Endothelial cell of umbilical vein (primary cell): ENCODE results near the gene OPN1MW3. TPM values are rescaled to one million over a fixed set of nuclear protein-coding genes. Genes with fewer than 3 reads are reported as not detected.
"Not testable (repeated sequence)": the region's sequence is repeated elsewhere in the genome, so short reads cannot be mapped to it uniquely, and the experiment has no call there.

ENCODE experiments used
- Bru-seq: library from RNA; stranded (reverse); fragments of 400-500 nt; gene quantifications from one replicate; lab custom pipeline; 2021; lab: Mats Ljungman, UMichigan
- BruChase-seq, 2 experiments: library from RNA; stranded (reverse); fragments of 400-500 nt; gene quantifications; one replicate each; lab custom pipeline; 2021; lab: Mats Ljungman, UMichigan
- BruUV-seq: library from RNA; stranded (reverse); fragments of 400-500 nt; replicated peaks from 2 replicates; lab custom pipeline; 2021; lab: Mats Ljungman, UMichigan
- CTCF ChIA-PET: fragments of 300-600, 350-600 bp; sonication (Branson Sonifier 250); formaldehyde crosslinking; loops from one replicate; lab custom pipeline; 2021; ENCODE audit warnings: antibody characterized with exemption, inconsistent platforms; lab: Charles Lee
- POLR2A ChIA-PET: fragments of 300-600, 350-600 bp; sonication (Branson Sonifier 250); formaldehyde crosslinking; loops from one replicate; lab custom pipeline; 2021; ENCODE audit warnings: antibody characterized with exemption, inconsistent platforms; lab: Charles Lee
- DNase-seq: peaks from one replicate; pipeline ENCODE4 v3.0.0-alpha.2; 2011; ENCODE audit warnings: low read depth, low spot score
- FAIRE-seq: peaks from 2 replicates; lab custom pipeline; 2011; peaks lifted over from hg19 to GRCh38; lab: Jason Lieb, UNC
- H2AFZ ChIP-seq: 2 replicates; pipeline ENCODE4 v1.6.0; 2012; ENCODE audit warnings: low read depth, low read length, control low read depth, inconsistent platforms
- H3K27ac ChIP-seq: 2 replicates; pipeline ENCODE4 v1.5.1; 2011; ENCODE audit warnings: low read depth, mild to moderate bottlenecking, control low read depth, low read length, moderate library complexity; ENCODE audit not compliant: insufficient read depth
- H3K27me3 ChIP-seq, 2 experiments: 2 replicates each; pipeline versions ENCODE4 v1.6.0 to v1.6.1; 2011; ENCODE audit warnings: low read length in 2 of 2, mixed read lengths in 1 of 2; ENCODE audit not compliant: control insufficient read depth in 2 of 2, insufficient read depth in 2 of 2
- H3K36me3 ChIP-seq, 2 experiments: 2 replicates in 1 of 2; 3 replicates in 1 of 2; pipeline ENCODE4 v1.5.1; 2011; ENCODE audit warnings: low read length in 2 of 2, mild to moderate bottlenecking in 1 of 2, moderate library complexity in 1 of 2; ENCODE audit not compliant: control insufficient read depth in 2 of 2, insufficient read depth in 2 of 2; ENCODE audit errors: extremely low read depth in 1 of 2
- H3K4me1 ChIP-seq: 3 replicates; pipeline ENCODE4 v1.5.1; 2011; ENCODE audit warnings: mild to moderate bottlenecking, low read length; ENCODE audit not compliant: control insufficient read depth, insufficient read depth; ENCODE audit errors: extremely low read depth
- H3K4me2 ChIP-seq: 2 replicates; pipeline ENCODE4 v1.6.1; 2011; ENCODE audit warnings: low read length, control low read depth, mixed read lengths; ENCODE audit not compliant: insufficient read depth
- H3K4me3 ChIP-seq, 3 experiments: fragments of 200-600 bp in 1 of 3; sonication (generic), shearing (Covaris generic) in 1 of 3; replicated peaks in 1 of 3; 2 replicates each; pipeline ENCODE4 v1.5.1; 2011 to 2016; ENCODE audit warnings: control low read depth in 3 of 3, low read length in 3 of 3, mild to moderate bottlenecking in 2 of 3, inconsistent platforms in 1 of 3, low read depth in 1 of 3, moderate library complexity in 1 of 3; ENCODE audit not compliant: insufficient read depth in 1 of 3
- H3K79me2 ChIP-seq: 2 replicates; pipeline ENCODE4 v1.6.0; 2012; ENCODE audit warnings: low read length, inconsistent platforms; ENCODE audit not compliant: control insufficient read depth, insufficient read depth
- H3K9ac ChIP-seq: replicated peaks from 2 replicates; pipeline ENCODE3; 2011; ENCODE audit warnings: low read length, control low read depth; ENCODE audit not compliant: insufficient read depth; ENCODE audit errors: extremely low read depth
- H3K9me1 ChIP-seq: replicated peaks from 3 replicates; pipeline ENCODE4 v1.6.0; 2011; ENCODE audit warnings: mild to moderate bottlenecking, low read length; ENCODE audit not compliant: control insufficient read depth, insufficient read depth; ENCODE audit errors: extremely low read depth
- H3K9me3 ChIP-seq: replicated peaks from 2 replicates; pipeline ENCODE4 v1.5.1; 2012; ENCODE audit warnings: low read length, inconsistent platforms; ENCODE audit not compliant: control insufficient read depth, insufficient read depth
- H4K20me1 ChIP-seq: replicated peaks from 2 replicates; pipeline ENCODE3; 2011; ENCODE audit warnings: mild to moderate bottlenecking, low read length; ENCODE audit not compliant: control insufficient read depth, insufficient read depth; ENCODE audit errors: extremely low read depth
- dilution Hi-C: fragments of 300-500 bp; cut with MboI; formaldehyde crosslinking; loops from one replicate; pipeline ENCODE4 v1.15.0; 2019; ENCODE audit warnings: low sequenced_read_pairs; ENCODE audit not compliant: extremely low pct_ligation_motif_present
- intact Hi-C: fragments of 100-400 bp; cut with micrococcal nuclease; formaldehyde crosslinking; loops from one replicate; pipeline ENCODE4 v1.10.0; 2022
- long read RNA-seq: library from polyadenylated mRNA; stranded (forward); transcript quantifications from one replicate; pipeline ENCODE4 v2.0.0, GENCODE V29; 2021
- polyA minus RNA-seq, 3 experiments: library from RNA; depleted of rRNA, polyadenylated mRNA; stranded (reverse); fragments of >200 nt; gene quantifications; 1 replicate in 1 of 3; 2 replicates in 2 of 3; pipeline ENCODE4 v1.2.3, GENCODE V29; 2011
- polyA plus RNA-seq, 4 experiments: library from polyadenylated mRNA; depleted of rRNA in 3 of 4; stranded (reverse) in 3 of 4; unstranded in 1 of 4; fragments of >200 nt; gene quantifications; 2 replicates each; pipeline versions ENCODE4 v1.2.1 to v1.2.3, GENCODE V29; 2011 to 2012; ENCODE audit warnings: missing spikeins in 1 of 4
- total RNA-seq: library from RNA; stranded (reverse); gene quantifications from 2 replicates; pipeline ENCODE4 v1.2.3, GENCODE V29; 2021

The OPN1MW3 gene
- not detected in 2 replicates for total RNA-seq
- not detected in 2 replicates for polyA plus RNA-seq
- polyA plus RNA-seq (2011; cell fraction: cytosol; rRNA removed) = not detected in 2 replicates
- not detected in 2 replicates for polyA plus RNA-seq (2011; cell fraction: nucleus; rRNA removed)
- not detected in 2 replicates for polyA plus RNA-seq (2012)
- polyA minus RNA-seq = not detected in 2 replicates
- polyA minus RNA-seq (2011; cell fraction: cytosol; rRNA and poly(A)+ RNA removed) = not detected
- not detected in 2 replicates for polyA minus RNA-seq (2011; cell fraction: nucleus; rRNA and poly(A)+ RNA removed)
- Bru-seq, nascent RNA = not detected
- not detected for BruChase-seq, experiment 1, labeled RNA remaining after a 6-hour chase
- BruChase-seq, experiment 2, labeled RNA remaining after a 2-hour chase = not detected
- long read RNA-seq = 0 reads

GRCh38 chrX:154257282-154257681 is at the start of gene OPN1MW3:
OPN1MW3 (plus strand) TSS chrX:154257582; CDS start chrX:154257620, 38 bp downstream.
- H3K36me3 ChIP-seq, H3K4me1 ChIP-seq, FAIRE-seq, H3K4me2 ChIP-seq, H3K27me3 ChIP-seq, POLR2A ChIA-PET, intact Hi-C loops, H4K20me1 ChIP-seq, DNase-seq, H3K4me3 ChIP-seq, BruUV-seq, H3K79me2 ChIP-seq, H3K9me1 ChIP-seq, CTCF ChIA-PET, dilution Hi-C loops, H3K9me3 ChIP-seq, H2AFZ ChIP-seq, H3K9ac ChIP-seq, H3K27ac ChIP-seq: not testable (repeated sequence)

- H3K4me3 ChIP-seq, CTCF ChIA-PET, H2AFZ ChIP-seq, H3K9ac ChIP-seq, H3K27me3 ChIP-seq, H3K4me1 ChIP-seq, POLR2A ChIA-PET, DNase-seq, H4K20me1 ChIP-seq, H3K4me2 ChIP-seq, dilution Hi-C loops, FAIRE-seq, H3K9me3 ChIP-seq, intact Hi-C loops, BruUV-seq, H3K36me3 ChIP-seq, H3K27ac ChIP-seq, H3K79me2 ChIP-seq, H3K9me1 ChIP-seq: not testable (repeated sequence)
These were observed 47.5 kb upstream of the OPN1MW3 start for GRCh38 chrX:154209670-154210418.

- H3K27me3 ChIP-seq, H3K9ac ChIP-seq, H4K20me1 ChIP-seq, H3K79me2 ChIP-seq, H3K36me3 ChIP-seq, CTCF ChIA-PET, H3K4me1 ChIP-seq, H3K27ac ChIP-seq, intact Hi-C loops, H3K4me3 ChIP-seq, H3K9me3 ChIP-seq, FAIRE-seq, DNase-seq, H3K9me1 ChIP-seq, POLR2A ChIA-PET, H3K4me2 ChIP-seq, BruUV-seq, dilution Hi-C loops, H2AFZ ChIP-seq: not testable (repeated sequence)
These were observed 46.3 kb upstream of the OPN1MW3 start for GRCh38 chrX:154211057-154211456.

- H3K27me3 ChIP-seq, H3K4me2 ChIP-seq, H3K4me3 ChIP-seq, H3K9me3 ChIP-seq, POLR2A ChIA-PET, FAIRE-seq, H4K20me1 ChIP-seq, H3K79me2 ChIP-seq, H3K36me3 ChIP-seq, DNase-seq, H3K9ac ChIP-seq, intact Hi-C loops, H3K27ac ChIP-seq, CTCF ChIA-PET, BruUV-seq, H3K4me1 ChIP-seq, H2AFZ ChIP-seq, dilution Hi-C loops, H3K9me1 ChIP-seq: not testable (repeated sequence)
These were observed 45.9 kb upstream of the OPN1MW3 start for GRCh38 chrX:154211499-154211898.
